Endodermal cell (in vitro differentiated cells): ENCODE data around the gene FAM186B. TPM values are rescaled to one million over a fixed set of nuclear protein-coding genes. Genes with fewer than 3 reads are reported as not detected.
A peak's percentile ranks its signal among the peaks of the same experiment; 100 is the strongest.

Experiments
- DNase-seq: peaks from one replicate; pipeline ENCODE4 v3.0.0-alpha.2; 2017
- H3K27ac ChIP-seq: 2 replicates; pipeline ENCODE4 v1.5.1; 2013; ENCODE audit warnings: mild to moderate bottlenecking, low read depth, low read length, moderate library complexity
- H3K27me3 ChIP-seq: 2 replicates; pipeline ENCODE4 v1.6.1; 2013; ENCODE audit warnings: mild to moderate bottlenecking, low read length, moderate library complexity; ENCODE audit not compliant: insufficient read depth, control insufficient read depth, poor library complexity, severe bottlenecking
- H3K36me3 ChIP-seq: 2 replicates; pipeline ENCODE4 v1.7.0; 2013; ENCODE audit warnings: mild to moderate bottlenecking, low read length, moderate library complexity; ENCODE audit not compliant: control insufficient read depth, insufficient read depth
- H3K4me1 ChIP-seq: one replicate; pipeline ENCODE4 v1.7.0; 2013; ENCODE audit warnings: low read length; ENCODE audit not compliant: control insufficient read depth, insufficient read depth
- H3K4me3 ChIP-seq: 2 replicates; pipeline ENCODE4 v1.5.1; 2013; ENCODE audit warnings: mild to moderate bottlenecking, low read length, moderate library complexity
- H3K9ac ChIP-seq: 2 replicates; pipeline ENCODE4 v1.6.1; 2013; ENCODE audit warnings: mild to moderate bottlenecking, low read length, moderate library complexity; ENCODE audit not compliant: poor library complexity, severe bottlenecking; ENCODE audit errors: extremely low read depth
- H3K9me3 ChIP-seq: 2 replicates; pipeline ENCODE4 v1.6.1; 2013; ENCODE audit warnings: mild to moderate bottlenecking, low read length, moderate library complexity; ENCODE audit not compliant: control insufficient read depth
- H3K27ac Mint-ChIP-seq: 2 replicates; pipeline ENCODE4 v1.8.0; 2020; ENCODE audit warnings: mixed read lengths
- H3K27me3 Mint-ChIP-seq: 2 replicates; pipeline ENCODE4 v1.8.0; 2021; ENCODE audit warnings: mild to moderate bottlenecking, mixed read lengths; ENCODE audit not compliant: insufficient read depth
- H3K36me3 Mint-ChIP-seq: 2 replicates; pipeline ENCODE4 v1.8.0; 2020; ENCODE audit warnings: low read depth, mixed read lengths
- H3K4me1 Mint-ChIP-seq: 2 replicates; pipeline ENCODE4 v1.8.0; 2020; ENCODE audit warnings: mixed read lengths
- H3K4me3 Mint-ChIP-seq: 2 replicates; pipeline ENCODE4 v1.8.0; 2020; ENCODE audit warnings: mild to moderate bottlenecking, moderate library complexity, mixed read lengths
- H3K9me3 Mint-ChIP-seq: 2 replicates; pipeline ENCODE4 v1.8.0; 2020; ENCODE audit warnings: mild to moderate bottlenecking, mixed read lengths
- CTCF ChIP-seq: fragments of 200-600 bp; sonication (generic); conservative IDR thresholded peaks from 2 replicates; pipeline ENCODE4 v1.5.0; 2021; ENCODE audit warnings: antibody characterized with exemption, mild to moderate bottlenecking
- WGBS, 2 experiments: methylation state at CpG; one replicate each; pipeline versions ENCODE4 v1.1.5 to v1.1.7; 2013; ENCODE audit warnings: missing lambda C conversion rate in 2 of 2, mixed read lengths in 1 of 2; ENCODE audit not compliant: insufficient coverage in 1 of 2, insufficient read length in 1 of 2; 5-methylcytosine and 5-hydroxymethylcytosine counted together
- total RNA-seq, 2 donors: library from RNA; stranded (reverse); fragmentation: NEBNext Ultra II Directional in 1 of 2; extraction: Animal tissue kit (Norgen Biotek cat#: 25700) in 1 of 2; gene quantifications; 2 replicates in 1 of 2; 3 replicates in 1 of 2; pipeline ENCODE4 v1.2.1, GENCODE V29; 2021

The FAM186B gene
- total RNA-seq, 2 donors from 2014 or later: 0.22 to 0.26 TPM

- no peak overlapping the region for H3K4me3 ChIP-seq
Observed at GRCh38 chr12:49552425-49552824, 53.0 kb downstream of the FAM186B start.

GRCh38 chr12:49552014-49552413 lies 53.4 kb downstream of the FAM186B start:
- Histone ChIP-seq H3K4me3 (no peak overlapping the region), H3K36me3 (peaks cover 9% of the 10 kb centered on the region), H3K9me3 (no peaks in the 10 kb centered on the region), H3K9ac (no peak overlapping the region), H3K27me3 (peaks cover 25% of the 10 kb centered on the region), H3K4me1 (peaks cover 7% of the 10 kb centered on the region), H3K27ac (no peak overlapping the region)
- WGBS, 2 experiments: 93 to 96% methylated on average over 6 to 7 of the region's 7 CpGs
- Mint-ChIP-seq H3K36me3 (no peaks in the 10 kb centered on the region), H3K4me3 (no peak overlapping the region), H3K9me3 (no peaks in the 10 kb centered on the region), H3K27ac (no peak overlapping the region), H3K4me1 (peaks cover 24% of the 10 kb centered on the region), H3K27me3 (peaks cover 50% of the 10 kb centered on the region)
- DNase-seq: no peak
- TF ChIP-seq CTCF: no peak

More at GRCh38 chr12:49552425-49552824, 53.0 kb downstream of the FAM186B start:
- DNase-seq: no peak
- Mint-ChIP-seq H3K9me3 (no peaks in the 10 kb centered on the region), H3K27me3 (peaks cover 46% of the 10 kb centered on the region), H3K27ac (no peak overlapping the region), H3K4me3 (no peak overlapping the region), H3K4me1 (peaks cover 24% of the 10 kb centered on the region), H3K36me3 (no peaks in the 10 kb centered on the region)
- 88% methylated on average over 9 of the region's 9 CpGs for WGBS, 2 experiments
- Histone ChIP-seq H3K9ac (no peak overlapping the region), H3K4me1 (peaks cover 7% of the 10 kb centered on the region), H3K27ac (no peak overlapping the region), H3K27me3 (peaks cover 21% of the 10 kb centered on the region), H3K36me3 (peaks cover 13% of the 10 kb centered on the region), H3K9me3 (no peaks in the 10 kb centered on the region)
- no peak for TF ChIP-seq CTCF

GRCh38 chr12:49550693-49551252 lies 54.7 kb downstream of the FAM186B start:
- H3K36me3 ChIP-seq: no peaks in the 10 kb centered on the region
- no peak overlapping the region for H3K4me3 ChIP-seq
- no peak overlapping the region for H3K27ac ChIP-seq
- peaks cover 35% of the 10 kb centered on the region for H3K27me3 ChIP-seq
- DNase-seq: peak; percentile 71
- peaks cover 7% of the 10 kb centered on the region for H3K4me1 ChIP-seq
- H3K36me3 Mint-ChIP-seq: no peaks in the 10 kb centered on the region
- 69 to 74% methylated on average over 6 of the region's 6 CpGs for WGBS, 2 experiments
- H3K4me1 Mint-ChIP-seq: peaks cover 24% of the 10 kb centered on the region
- peak overlapping the region; percentile 77 for H3K27ac Mint-ChIP-seq
- H3K9me3 Mint-ChIP-seq: no peaks in the 10 kb centered on the region
- no peak overlapping the region for H3K4me3 Mint-ChIP-seq
- no peak overlapping the region for H3K9ac ChIP-seq
- peaks cover 62% of the 10 kb centered on the region for H3K27me3 Mint-ChIP-seq
- no peaks in the 10 kb centered on the region for H3K9me3 ChIP-seq
- no peak for TF ChIP-seq CTCF
